ENCODE measurements around the gene LTO1. TPM values are rescaled to one million over a fixed set of nuclear protein-coding genes. Genes with fewer than 3 reads are reported as not detected.
"Not testable (repeated sequence)": the region's sequence is repeated elsewhere in the genome, so short reads cannot be mapped to it uniquely, and the experiment has no call there.

Gene LTO1
- total and polyA plus RNA-seq, 10 donors: 17.5 to 41.4 (median 31.0) TPM

GRCh38 chr11:69697469-69697843 lies 22.3 kb upstream of the LTO1 start:
- intact Hi-C loops (cut with DNase I; ENCODE audit: low total_unique reads): no loop called here
- peaks cover 0 to 1% (median 0%) of the 10 kb centered on the region in 8 donors for H3K9me3 ChIP-seq
- no peak overlapping the region for H3K4me3 ChIP-seq
- 79 to 94% (median 91%) methylated on average over 6 to 8 of the region's 8 CpGs for WGBS, 5 donors
- H3K36me3 ChIP-seq: no peaks in the 10 kb centered on the region
- peak; percentile 47 for DNase-seq
- H3K4me1 ChIP-seq: peaks cover 0 to 20% (median 5%) of the 10 kb centered on the region in 6 donors
- H3K27me3 ChIP-seq (replicated peaks in 1 of 7): peaks cover 0 to 94% (median 42%) of the 10 kb centered on the region in 7 donors
- TF ChIP-seq POLR2AphosphoS5 (IDR thresholded peaks at IDR 0.05) (no peak), POLR2A (IDR thresholded peaks at IDR 0.05) (no peak)
- TF ChIP-seq, protein P1, sequence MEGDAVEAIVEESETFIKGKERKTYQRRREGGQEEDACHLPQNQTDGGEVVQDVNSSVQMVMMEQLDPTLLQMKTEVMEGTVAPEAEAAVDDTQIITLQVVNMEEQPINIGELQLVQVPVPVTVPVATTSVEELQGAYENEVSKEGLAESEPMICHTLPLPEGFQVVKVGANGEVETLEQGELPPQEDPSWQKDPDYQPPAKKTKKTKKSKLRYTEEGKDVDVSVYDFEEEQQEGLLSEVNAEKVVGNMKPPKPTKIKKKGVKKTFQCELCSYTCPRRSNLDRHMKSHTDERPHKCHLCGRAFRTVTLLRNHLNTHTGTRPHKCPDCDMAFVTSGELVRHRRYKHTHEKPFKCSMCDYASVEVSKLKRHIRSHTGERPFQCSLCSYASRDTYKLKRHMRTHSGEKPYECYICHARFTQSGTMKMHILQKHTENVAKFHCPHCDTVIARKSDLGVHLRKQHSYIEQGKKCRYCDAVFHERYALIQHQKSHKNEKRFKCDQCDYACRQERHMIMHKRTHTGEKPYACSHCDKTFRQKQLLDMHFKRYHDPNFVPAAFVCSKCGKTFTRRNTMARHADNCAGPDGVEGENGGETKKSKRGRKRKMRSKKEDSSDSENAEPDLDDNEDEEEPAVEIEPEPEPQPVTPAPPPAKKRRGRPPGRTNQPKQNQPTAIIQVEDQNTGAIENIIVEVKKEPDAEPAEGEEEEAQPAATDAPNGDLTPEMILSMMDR (IDR thresholded peaks at IDR 0.05 in 8 of 11, conservative IDR thresholded peaks at IDR 0.05 in 3 of 11): no peak
- no peak overlapping the region for H3K27ac ChIP-seq

GRCh38 chr11:69696749-69697468 lies 21.8 kb upstream of the LTO1 start:
- Histone ChIP-seq H3K4me3 (no peak overlapping the region), H3K4me1 (peaks cover 0 to 15% (median 3%) of the 10 kb centered on the region in 6 donors), H3K9me3 (peaks cover 0 to 7% (median 0%) of the 10 kb centered on the region in 8 donors), H3K27ac (no peak overlapping the region), H3K27me3 (replicated peaks in 1 of 7) (peaks cover 0 to 94% (median 37%) of the 10 kb centered on the region in 7 donors), H3K36me3 (no peaks in the 10 kb centered on the region)
- WGBS, 5 donors: 60 to 78% (median 67%) methylated on average over 15 of the region's 15 CpGs
- DNase-seq: peak; percentile 36
- TF ChIP-seq, protein P1 (IDR thresholded peaks at IDR 0.05 in 8 of 11, conservative IDR thresholded peaks at IDR 0.05 in 3 of 11): no peak
- TF ChIP-seq POLR2AphosphoS5 (IDR thresholded peaks at IDR 0.05) (no peak), POLR2A (IDR thresholded peaks at IDR 0.05) (no peak)
- intact Hi-C loops (cut with DNase I; ENCODE audit: low total_unique reads): no loop called here

GRCh38 chr11:69695995-69696394 lies 20.8 kb upstream of the LTO1 start:
- WGBS, 5 donors: 73 to 95% (median 85%) methylated on average over 6 of the region's 6 CpGs
- peak; percentile 20 for DNase-seq
- H3K4me3 ChIP-seq; intact Hi-C loops (cut with DNase I; ENCODE audit: low total_unique reads); H3K9me3 ChIP-seq; H3K36me3 ChIP-seq; H3K27ac ChIP-seq: not testable (repeated sequence)
- peaks cover 0 to 13% (median 2%) of the 10 kb centered on the region in 6 donors for H3K4me1 ChIP-seq
- peaks cover 0 to 94% (median 28%) of the 10 kb centered on the region in 7 donors for H3K27me3 ChIP-seq (replicated peaks in 1 of 7)

GRCh38 chr11:69695581-69695980 lies 20.4 kb upstream of the LTO1 start:
- peaks cover 0 to 9% (median 0%) of the 10 kb centered on the region in 6 donors for H3K4me1 ChIP-seq
- peaks cover 0 to 8% (median 0%) of the 10 kb centered on the region in 8 donors for H3K9me3 ChIP-seq
- 82 to 91% (median 84%) methylated on average over 7 of the region's 7 CpGs for WGBS, 5 donors
- H3K36me3 ChIP-seq: no peaks in the 10 kb centered on the region
- no peak overlapping the region for H3K27ac ChIP-seq
- no peak for DNase-seq
- intact Hi-C loops (cut with DNase I; ENCODE audit: low total_unique reads): no loop called here
- H3K27me3 ChIP-seq (replicated peaks in 1 of 7): peaks cover 0 to 94% (median 24%) of the 10 kb centered on the region in 7 donors
- no peak overlapping the region for H3K4me3 ChIP-seq
- TF ChIP-seq, protein P1 (IDR thresholded peaks at IDR 0.05 in 8 of 11, conservative IDR thresholded peaks at IDR 0.05 in 3 of 11): no peak
- no peak for TF ChIP-seq POLR2A (IDR thresholded peaks at IDR 0.05)
- TF ChIP-seq POLR2AphosphoS5 (IDR thresholded peaks at IDR 0.05): no peak

Data from spleen (tissue), 11 donors.